Body of pancreas (tissue), 4 donors: ENCODE data around the gene RFC3. TPM values are rescaled to one million over a fixed set of nuclear protein-coding genes. Genes with fewer than 3 reads are reported as not detected.

ENCODE experiments used
- ATAC-seq: fragments of 150-250 bp; one replicate; pipeline ENCODE4 v1.9.1; 2016
- DNase-seq, 4 donors: peaks; one replicate each; pipeline ENCODE4 v3.0.0-alpha.2; 2019
- H3K27ac ChIP-seq, 4 donors: fragments of 200-600 bp; sonication (generic); 1 replicate in 3 of 4; 2 replicates in 1 of 4; pipeline versions ENCODE4 v1.5.1 to v1.6.1; 2016 to 2019; ENCODE audit warnings: mild to moderate bottlenecking in 1 of 4, mixed read lengths in 1 of 4, moderate library complexity in 1 of 4
- H3K27me3 ChIP-seq, 2 donors: fragments of 200-600 bp; sonication (generic); one replicate each; pipeline ENCODE4 v1.6.0; 2016; ENCODE audit warnings: mild to moderate bottlenecking in 1 of 2
- H3K36me3 ChIP-seq, 2 donors: fragments of 200-600 bp; sonication (generic); replicated peaks in 1 of 2; 2 replicates each; pipeline ENCODE4 v1.5.1; 2016; ENCODE audit warnings: low read depth in 2 of 2; ENCODE audit not compliant: insufficient read depth in 1 of 2
- H3K4me1 ChIP-seq: fragments of 200-600 bp; sonication (generic); one replicate; pipeline ENCODE4 v1.6.0; 2016
- H3K4me3 ChIP-seq, 2 donors: fragments of 200-600 bp; sonication (generic); 1 replicate in 1 of 2; 2 replicates in 1 of 2; pipeline ENCODE4 v1.5.1; 2016 to 2019
- H3K9me3 ChIP-seq, 3 donors: fragments of 200-600 bp; sonication (generic); 1 replicate in 2 of 3; 2 replicates in 1 of 3; pipeline ENCODE4 v1.5.1; 2016
- POLR2A ChIP-seq, 3 donors: fragments of 450-650 bp; IDR thresholded peaks; one replicate each; pipeline ENCODE4 v1.6.1; 2016; ENCODE audit warnings: antibody characterized with exemption in 3 of 3, mild to moderate bottlenecking in 2 of 3
- whole genome bisulfite sequencing, 2 donors: methylation state at CpG; one replicate each; pipeline ENCODE4 v1.1.5; 2017; 5-methylcytosine and 5-hydroxymethylcytosine counted together
- intact Hi-C: fragments of 100-400 bp; cut with DNase I; formaldehyde crosslinking; loops from one replicate; pipeline ENCODE4 v1.15.1; 2023
- total RNA-seq, 2 donors: library from RNA; depleted of rRNA; stranded (reverse); fragments of >200 nt; gene quantifications; one replicate each; pipeline ENCODE4 v1.1.0, GENCODE V29; 2016
- TF ChIP-seq, protein P1 (sequence below), 7 experiments: fragments of 450-650 bp in 4 of 7; fragments of 200-600 bp in 3 of 7; sonication (generic) in 3 of 7; IDR thresholded peaks; one replicate each; pipeline ENCODE4 v1.5.1; 2016 to 2019; ENCODE audit warnings: antibody characterized with exemption in 7 of 7

The RFC3 gene, protein sequence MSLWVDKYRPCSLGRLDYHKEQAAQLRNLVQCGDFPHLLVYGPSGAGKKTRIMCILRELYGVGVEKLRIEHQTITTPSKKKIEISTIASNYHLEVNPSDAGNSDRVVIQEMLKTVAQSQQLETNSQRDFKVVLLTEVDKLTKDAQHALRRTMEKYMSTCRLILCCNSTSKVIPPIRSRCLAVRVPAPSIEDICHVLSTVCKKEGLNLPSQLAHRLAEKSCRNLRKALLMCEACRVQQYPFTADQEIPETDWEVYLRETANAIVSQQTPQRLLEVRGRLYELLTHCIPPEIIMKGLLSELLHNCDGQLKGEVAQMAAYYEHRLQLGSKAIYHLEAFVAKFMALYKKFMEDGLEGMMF
- total RNA-seq: 10 to 100 TPM in 1 of 2 donors, 1 to 10 TPM in 1; 8.0 to 10.9 TPM

DNA sequence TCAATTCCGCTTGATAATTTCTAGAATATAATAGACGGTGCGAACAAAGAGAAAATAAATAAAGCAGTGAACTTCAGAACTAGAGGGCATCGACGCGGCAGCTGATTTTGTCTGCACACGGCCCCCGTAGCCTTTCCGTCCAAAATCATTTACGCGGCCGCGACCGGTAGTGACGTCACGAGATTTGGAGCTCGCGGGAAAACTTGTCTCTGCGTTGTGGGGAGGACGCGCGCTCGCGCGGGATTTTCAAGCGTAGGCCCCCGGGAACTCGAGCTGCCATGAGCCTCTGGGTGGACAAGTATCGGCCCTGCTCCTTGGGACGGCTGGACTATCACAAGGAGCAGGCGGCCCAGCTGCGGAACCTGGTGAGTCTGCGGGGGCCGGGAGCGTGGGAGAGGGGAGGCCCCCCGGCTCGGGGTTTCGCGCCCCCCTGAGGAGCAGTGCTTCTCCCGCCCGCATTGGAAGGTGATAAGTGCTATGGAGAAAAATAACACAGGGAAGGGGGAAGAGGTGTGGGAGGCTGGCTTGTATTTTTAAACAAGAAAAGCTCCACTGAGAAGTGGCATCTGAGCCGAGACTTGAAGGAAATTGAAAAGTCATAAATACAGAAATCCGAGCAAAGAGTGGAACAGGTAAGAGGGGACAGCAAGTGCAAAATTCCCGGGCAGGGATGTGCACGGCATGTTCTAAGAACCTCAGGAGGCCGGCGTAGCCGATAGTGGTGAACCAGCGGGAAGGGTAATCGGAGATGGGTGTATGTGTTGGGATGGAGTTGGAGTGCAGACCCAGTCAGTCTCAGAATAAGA, at the start of gene RFC3:
Gene RFC3, plus strand, starts transcription at position 249 of the 806 bp plus-strand sequence. Its CDS starts 30 bp downstream, at position 279.
- peak in 2 of 3 donors; percentile 29 to 50 for TF ChIP-seq POLR2A (IDR thresholded peaks at IDR 0.05)
- TF ChIP-seq, protein P1, sequence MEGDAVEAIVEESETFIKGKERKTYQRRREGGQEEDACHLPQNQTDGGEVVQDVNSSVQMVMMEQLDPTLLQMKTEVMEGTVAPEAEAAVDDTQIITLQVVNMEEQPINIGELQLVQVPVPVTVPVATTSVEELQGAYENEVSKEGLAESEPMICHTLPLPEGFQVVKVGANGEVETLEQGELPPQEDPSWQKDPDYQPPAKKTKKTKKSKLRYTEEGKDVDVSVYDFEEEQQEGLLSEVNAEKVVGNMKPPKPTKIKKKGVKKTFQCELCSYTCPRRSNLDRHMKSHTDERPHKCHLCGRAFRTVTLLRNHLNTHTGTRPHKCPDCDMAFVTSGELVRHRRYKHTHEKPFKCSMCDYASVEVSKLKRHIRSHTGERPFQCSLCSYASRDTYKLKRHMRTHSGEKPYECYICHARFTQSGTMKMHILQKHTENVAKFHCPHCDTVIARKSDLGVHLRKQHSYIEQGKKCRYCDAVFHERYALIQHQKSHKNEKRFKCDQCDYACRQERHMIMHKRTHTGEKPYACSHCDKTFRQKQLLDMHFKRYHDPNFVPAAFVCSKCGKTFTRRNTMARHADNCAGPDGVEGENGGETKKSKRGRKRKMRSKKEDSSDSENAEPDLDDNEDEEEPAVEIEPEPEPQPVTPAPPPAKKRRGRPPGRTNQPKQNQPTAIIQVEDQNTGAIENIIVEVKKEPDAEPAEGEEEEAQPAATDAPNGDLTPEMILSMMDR (IDR thresholded peaks at IDR 0.05): peak in 1 of 7 experiments; percentile 3
- Histone ChIP-seq H3K4me3 (peak within 1 kb of the TSS; percentile 57 to 63), H3K36me3 (no peaks in the 10 kb centered on the region), H3K27me3 (no peaks in the 10 kb centered on the region), H3K27ac (peak within 1 kb of the TSS in 3 of 4 donors; percentile 69 to 76 (median 73)), H3K9me3 (no peaks in the 10 kb centered on the region), H3K4me1 (peaks cover 8% of the 10 kb centered on the region)
- intact Hi-C loops: no loop called here
- 0 to 1% methylated on average over 27 to 50 of the region's 50 CpGs for WGBS, 2 donors
- DNase-seq: peak; percentile 91 to 95 (median 95)
- peak; percentile 99 for ATAC-seq

DNA sequence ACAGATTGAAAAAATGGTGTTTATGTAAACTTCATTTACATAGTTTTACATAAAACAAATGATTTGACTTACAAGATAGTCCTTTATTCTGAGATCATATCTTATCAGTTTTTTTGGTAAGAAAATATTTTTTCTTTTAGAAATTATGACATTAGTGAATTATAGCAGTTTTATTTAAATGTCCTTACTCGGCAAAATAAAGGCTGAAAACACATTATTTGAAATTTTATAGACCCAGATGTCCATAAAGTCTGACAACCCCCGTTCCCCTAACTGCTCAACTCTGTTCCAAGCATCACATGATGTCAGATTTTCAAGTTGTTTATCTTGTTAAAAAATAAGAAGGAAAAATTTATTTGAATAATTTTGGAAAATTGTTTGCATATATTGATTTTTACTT, 46.7 kb upstream of the RFC3 start:
- Histone ChIP-seq H3K36me3 (no peaks in the 10 kb centered on the region), H3K4me1 (peaks cover 16% of the 10 kb centered on the region), H3K27ac (no peak overlapping the region), H3K27me3 (no peaks in the 10 kb centered on the region), H3K9me3 (no peaks in the 10 kb centered on the region), H3K4me3 (no peak overlapping the region)
- TF ChIP-seq POLR2A (IDR thresholded peaks at IDR 0.05): no peak
- TF ChIP-seq, protein P1 (IDR thresholded peaks at IDR 0.05): no peak
- WGBS, 2 donors: 46 to 72% methylated on average over 2 of the region's 2 CpGs
- ATAC-seq (no peak), DNase-seq (no peak)
- intact Hi-C loops: no loop called here

DNA sequence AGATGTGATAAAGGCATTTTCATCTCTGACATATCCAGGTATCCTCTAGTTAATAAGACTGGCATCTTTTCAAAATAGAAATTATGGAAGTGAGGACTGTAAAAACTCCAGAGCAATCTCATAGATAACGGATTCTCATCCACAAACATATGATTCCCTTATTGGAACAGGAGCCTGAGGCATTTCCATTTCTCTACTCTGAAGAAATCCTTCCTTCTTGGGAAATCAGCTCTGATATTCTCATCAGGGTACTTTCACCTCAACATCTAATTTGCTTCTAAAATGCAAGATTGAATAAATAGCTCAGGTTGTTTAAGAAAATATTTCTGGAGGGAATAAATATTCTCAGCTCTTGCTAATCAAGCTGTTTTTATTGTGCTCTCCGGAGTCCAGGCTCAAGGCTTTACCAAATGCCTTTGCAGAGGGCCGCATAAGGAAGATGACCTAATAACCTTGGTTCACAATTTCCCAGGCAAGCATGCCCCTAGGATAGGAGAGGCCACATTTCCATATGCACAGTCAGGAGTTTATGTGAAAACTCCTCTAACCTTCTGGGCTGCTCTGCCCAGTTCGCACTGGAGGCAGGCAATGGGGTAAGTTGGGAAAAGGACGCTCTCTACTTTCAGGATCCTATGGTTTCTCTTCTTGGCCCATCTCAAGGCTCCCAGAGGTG, 44.0 kb upstream of the RFC3 start:
- ATAC-seq: no peak
- intact Hi-C loops: no loop called here
- 95 to 99% methylated on average over 5 of the region's 5 CpGs for WGBS, 2 donors
- H3K4me1 ChIP-seq: peaks cover 32% of the 10 kb centered on the region
- H3K4me3 ChIP-seq: no peak overlapping the region
- no peak overlapping the region for H3K27ac ChIP-seq
- H3K27me3 ChIP-seq: no peaks in the 10 kb centered on the region
- H3K9me3 ChIP-seq: no peaks in the 10 kb centered on the region
- DNase-seq: no peak
- TF ChIP-seq POLR2A (IDR thresholded peaks at IDR 0.05): no peak
- TF ChIP-seq, protein P1 (IDR thresholded peaks at IDR 0.05): no peak
- H3K36me3 ChIP-seq: no peaks in the 10 kb centered on the region

DNA sequence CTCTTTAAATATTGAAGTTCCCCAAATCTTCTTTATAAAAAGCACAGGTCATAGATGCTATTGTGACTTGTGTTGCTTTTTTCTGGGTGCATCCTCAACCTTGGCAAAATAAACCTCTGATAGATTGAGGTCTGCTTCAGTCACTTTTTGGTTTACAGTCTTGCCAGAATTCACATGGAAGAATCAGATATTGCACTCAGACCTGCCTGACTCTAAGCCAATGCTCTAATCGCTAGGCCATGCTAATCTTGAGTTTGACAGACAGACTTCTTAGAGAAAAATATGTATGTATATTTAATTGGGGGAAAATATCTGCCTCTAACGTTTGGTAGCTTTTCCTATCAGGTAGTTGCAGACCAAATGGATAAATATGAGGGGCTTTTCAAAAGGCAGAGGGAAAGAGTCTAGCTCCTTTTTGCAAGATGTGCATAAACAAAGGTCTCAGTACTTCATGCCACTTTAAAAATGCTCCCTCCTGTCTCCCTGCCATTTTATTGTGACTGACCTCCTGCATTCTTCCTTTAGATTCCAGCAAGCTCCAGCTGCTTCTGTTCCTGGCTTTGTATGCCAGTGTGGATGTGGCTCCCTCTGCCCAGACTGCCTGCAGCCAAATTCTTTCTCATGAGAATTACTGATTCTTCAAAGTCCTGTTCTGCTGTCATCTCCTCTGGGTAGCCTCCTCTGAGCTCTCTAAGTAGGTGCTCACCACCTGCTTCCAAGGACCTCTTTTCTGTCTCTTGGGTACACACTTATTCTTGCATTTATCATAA, 42.4 kb upstream of the RFC3 start:
- no peaks in the 10 kb centered on the region for H3K27me3 ChIP-seq
- H3K4me3 ChIP-seq: no peak overlapping the region
- no peak for TF ChIP-seq POLR2A (IDR thresholded peaks at IDR 0.05)
- TF ChIP-seq, protein P1 (IDR thresholded peaks at IDR 0.05): no peak
- 4 to 15% methylated on average over 2 of the region's 2 CpGs for WGBS, 2 donors
- peaks cover 32% of the 10 kb centered on the region for H3K4me1 ChIP-seq
- peak overlapping the region; percentile 29 to 86 (median 78) for H3K27ac ChIP-seq
- H3K9me3 ChIP-seq: no peaks in the 10 kb centered on the region
- DNase-seq (peak in 2 of 4 donors; percentile 20 to 48), ATAC-seq (peak; percentile 11)
- intact Hi-C loops: no loop called here
- H3K36me3 ChIP-seq: no peaks in the 10 kb centered on the region
